Measurements from ENCODE around the gene RIPOR1.
"Not testable (repeated sequence)": the region's sequence is repeated elsewhere in the genome, so short reads cannot be mapped to it uniquely, and the experiment has no call there.

Gene RIPOR1, protein sequence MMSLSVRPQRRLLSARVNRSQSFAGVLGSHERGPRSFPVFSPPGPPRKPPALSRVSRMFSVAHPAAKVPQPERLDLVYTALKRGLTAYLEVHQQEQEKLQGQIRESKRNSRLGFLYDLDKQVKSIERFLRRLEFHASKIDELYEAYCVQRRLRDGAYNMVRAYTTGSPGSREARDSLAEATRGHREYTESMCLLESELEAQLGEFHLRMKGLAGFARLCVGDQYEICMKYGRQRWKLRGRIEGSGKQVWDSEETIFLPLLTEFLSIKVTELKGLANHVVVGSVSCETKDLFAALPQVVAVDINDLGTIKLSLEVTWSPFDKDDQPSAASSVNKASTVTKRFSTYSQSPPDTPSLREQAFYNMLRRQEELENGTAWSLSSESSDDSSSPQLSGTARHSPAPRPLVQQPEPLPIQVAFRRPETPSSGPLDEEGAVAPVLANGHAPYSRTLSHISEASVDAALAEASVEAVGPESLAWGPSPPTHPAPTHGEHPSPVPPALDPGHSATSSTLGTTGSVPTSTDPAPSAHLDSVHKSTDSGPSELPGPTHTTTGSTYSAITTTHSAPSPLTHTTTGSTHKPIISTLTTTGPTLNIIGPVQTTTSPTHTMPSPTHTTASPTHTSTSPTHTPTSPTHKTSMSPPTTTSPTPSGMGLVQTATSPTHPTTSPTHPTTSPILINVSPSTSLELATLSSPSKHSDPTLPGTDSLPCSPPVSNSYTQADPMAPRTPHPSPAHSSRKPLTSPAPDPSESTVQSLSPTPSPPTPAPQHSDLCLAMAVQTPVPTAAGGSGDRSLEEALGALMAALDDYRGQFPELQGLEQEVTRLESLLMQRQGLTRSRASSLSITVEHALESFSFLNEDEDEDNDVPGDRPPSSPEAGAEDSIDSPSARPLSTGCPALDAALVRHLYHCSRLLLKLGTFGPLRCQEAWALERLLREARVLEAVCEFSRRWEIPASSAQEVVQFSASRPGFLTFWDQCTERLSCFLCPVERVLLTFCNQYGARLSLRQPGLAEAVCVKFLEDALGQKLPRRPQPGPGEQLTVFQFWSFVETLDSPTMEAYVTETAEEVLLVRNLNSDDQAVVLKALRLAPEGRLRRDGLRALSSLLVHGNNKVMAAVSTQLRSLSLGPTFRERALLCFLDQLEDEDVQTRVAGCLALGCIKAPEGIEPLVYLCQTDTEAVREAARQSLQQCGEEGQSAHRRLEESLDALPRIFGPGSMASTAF

DNA sequence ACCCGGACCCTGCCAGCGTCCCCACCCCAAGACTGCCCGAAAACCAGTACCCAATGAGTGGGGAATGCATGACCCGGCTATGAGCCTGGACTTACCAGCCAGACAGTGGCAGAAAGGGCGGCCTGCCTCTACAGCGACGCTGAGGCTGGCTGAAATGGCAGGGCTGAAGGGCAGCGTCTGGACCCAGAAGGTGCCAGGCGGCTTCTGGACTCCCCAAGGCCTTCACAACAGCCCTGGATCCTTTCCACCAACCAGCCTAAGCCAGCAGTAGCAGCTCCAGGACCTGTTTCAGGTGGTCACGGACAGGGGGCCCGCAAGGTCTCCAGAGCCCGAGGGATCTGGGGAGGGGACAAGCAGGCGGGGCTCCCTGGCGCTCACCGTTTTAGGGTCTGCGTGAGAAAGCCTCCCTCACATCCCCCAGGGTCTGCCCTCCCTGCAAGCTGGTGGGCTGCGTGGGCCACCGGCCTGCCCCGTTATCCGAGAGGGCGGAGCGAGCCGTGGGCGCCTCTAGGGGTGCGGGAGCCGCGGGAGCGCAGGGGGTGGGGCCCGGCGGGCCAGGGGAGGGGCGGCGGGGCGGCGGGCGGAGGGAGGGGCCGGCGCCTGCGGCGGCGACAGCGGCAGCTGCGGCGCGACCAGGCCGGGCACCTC, at the start of gene RIPOR1:
Gene RIPOR1, plus strand, starts transcription at position 608 of the 648 bp plus-strand sequence. CDS start 9,618 bp downstream, outside the sequence.
- peak; percentile 36 for DNase-seq

DNA sequence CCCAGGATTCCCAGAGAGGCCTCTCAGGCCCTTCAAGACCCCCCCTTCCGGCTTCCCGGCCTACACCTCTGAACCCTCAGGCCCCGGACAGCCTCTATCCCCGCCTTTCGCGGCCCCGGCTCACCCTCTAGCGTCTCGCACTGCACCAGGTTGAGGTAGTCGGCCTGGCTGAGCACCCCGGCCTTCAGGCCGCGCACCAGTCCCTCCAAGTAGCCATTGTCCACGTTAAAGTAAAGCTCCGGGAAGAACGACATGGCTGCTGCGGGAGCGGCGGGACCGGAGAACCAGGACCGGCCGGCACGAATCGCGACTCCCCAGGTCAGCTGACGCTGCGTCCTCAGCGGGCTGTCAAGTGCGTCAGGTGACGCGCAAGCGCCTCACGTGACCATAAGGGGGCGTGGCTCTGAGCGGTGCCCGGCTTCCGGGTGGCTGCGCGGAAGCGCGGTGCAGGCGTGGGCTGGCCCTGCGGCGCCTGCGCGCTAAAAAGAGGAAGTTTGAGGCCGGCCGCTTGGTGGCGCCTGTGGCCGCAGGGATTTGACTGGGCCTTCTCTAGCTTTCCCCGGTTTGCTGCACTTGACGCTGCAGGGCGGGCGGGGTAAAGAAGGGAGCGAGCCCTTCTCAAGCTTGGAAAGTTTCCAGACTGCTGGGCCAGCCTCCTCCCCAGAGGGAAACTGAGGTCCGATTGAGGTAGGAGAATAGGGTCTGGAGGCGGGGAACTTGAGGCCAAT, 47.6 kb upstream of the RIPOR1 start, which contains the start of gene ATP6V0D1:
Gene ATP6V0D1, minus strand, starts transcription at position 325 of the 728 bp plus-strand sequence. Its CDS starts 71 bp downstream, at position 254.
- DNase-seq, result peak; percentile 98

DNA sequence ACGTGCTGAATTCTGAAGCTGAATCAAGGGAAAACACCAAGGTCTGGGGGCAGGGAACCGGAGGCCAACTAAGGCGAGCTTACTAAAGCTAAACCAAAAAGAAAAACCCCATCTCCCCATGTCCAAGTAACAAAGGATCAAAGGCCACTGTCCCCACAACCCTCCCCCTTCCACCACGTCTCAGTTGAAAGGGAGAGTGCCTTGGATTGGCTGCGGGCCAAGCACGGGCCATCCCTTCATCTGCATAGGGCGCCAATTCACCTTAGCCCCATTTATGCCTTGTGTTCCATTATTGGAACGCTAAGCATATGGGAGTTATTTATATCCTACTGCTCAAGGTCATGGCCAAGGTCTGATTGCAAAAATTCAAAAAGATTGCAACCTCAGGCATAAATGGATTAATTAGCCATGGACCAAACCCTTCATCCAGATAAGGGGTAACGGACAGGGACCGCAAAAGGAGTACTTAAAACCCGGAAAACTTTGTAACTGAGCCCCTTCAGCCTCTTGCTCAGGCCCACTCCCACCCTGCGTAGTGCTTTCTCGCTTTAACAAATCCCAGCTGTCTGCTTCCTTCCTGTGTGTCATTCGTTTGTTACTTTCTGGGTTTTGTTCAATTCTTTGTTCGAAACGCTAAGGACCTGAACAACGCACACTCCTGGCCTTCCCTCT, 46.9 kb upstream of the RIPOR1 start:
- DNase-seq, result no peak

DNA sequence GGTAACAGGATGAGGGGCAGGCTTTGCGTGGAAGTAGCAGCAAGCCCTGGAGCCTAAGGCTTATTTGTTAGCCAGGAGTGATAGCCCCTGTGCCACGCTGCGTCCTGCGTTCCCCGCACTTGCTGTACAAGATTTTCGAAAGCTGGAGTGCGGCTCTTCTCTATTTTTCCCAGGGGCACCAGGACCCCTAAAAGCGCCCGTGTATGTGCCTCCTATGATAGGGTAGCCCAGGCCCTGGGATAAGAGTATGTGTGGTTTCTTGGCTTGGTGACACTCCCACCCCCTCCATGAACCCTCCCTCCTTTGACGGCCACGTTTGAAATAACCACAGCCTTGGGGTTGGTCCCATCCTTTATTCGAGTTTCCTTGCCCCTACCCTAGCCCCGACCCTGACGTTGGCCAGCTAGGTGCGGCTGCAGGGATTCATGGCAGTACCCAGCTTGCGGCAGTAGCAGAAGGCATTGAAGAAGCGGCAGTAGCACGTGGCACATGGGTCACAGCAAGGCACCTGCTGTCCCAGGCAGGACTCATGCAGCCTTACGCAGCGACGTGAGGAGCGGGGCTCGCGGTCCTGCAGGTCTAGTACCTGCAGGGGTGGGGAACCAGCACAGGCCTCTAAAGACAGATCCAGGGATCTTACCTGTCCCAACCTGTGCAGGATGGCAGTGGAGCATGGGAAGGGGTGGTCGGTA, 46.2 kb upstream of the RIPOR1 start:
- no peak for DNase-seq

DNA sequence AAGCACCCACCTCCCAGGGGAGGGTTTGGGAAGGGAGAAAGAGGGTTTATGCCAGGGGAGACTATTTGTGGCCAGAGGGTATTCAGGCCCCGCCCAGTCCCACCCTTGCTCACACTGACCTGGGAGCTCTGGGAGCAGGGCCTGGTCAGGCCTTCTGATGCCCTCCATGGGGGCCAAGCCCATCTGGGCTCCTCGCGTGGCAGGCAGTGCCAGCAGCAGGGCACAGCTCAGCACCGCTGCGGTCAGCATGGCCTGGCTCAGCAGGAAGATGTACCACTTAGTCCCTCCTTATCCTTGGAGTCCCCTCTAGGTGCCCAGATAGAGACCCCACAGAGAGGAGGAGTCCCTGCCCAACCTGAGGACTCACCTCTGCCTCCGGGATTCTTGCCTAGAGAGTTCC, 45.5 kb upstream of the RIPOR1 start, which contains the start of gene AGRP:
Gene AGRP, minus strand, starts transcription at position 398 of the 400 bp plus-strand sequence. Its CDS starts 149 bp downstream, at position 249.
- no peak for DNase-seq

DNA sequence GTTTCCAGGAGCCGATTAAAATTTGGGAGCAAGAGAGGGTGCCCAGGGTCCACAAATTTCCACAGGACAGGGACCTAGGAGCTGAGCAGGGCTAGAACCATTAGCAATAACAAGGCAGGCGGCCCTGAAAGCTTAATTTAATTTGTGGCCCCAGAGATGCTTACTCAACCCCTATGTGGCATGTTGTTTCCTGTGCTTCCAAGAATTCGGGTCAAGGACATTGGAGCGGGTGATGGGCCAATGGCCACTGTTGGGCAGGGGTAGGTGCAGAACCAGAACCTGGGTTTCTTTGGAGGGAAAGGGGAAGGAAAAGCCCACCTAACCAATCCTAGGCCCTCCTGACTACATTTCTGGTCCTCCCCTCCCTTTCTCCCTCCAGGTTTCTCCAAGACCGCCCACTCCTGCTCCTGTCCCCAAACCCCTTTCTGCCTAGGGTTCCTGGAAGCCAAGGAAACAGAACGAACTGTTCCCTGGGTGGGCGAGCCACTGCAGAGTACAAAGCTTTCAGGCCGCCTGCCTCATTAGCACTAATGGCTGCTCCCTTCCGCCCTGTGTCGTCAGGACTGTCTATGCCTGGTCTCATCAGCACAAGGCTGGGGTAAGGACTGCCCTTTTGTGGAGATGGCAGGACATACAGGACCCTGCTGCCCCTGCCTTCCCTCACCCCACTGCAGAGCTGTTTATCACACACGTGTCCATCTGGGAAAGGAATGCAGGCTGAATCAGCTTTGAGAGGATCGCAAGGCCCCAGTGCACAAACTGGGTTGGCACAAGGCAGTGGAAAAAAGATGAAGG, 44.7 kb upstream of the RIPOR1 start:
- no peak for DNase-seq

DNA sequence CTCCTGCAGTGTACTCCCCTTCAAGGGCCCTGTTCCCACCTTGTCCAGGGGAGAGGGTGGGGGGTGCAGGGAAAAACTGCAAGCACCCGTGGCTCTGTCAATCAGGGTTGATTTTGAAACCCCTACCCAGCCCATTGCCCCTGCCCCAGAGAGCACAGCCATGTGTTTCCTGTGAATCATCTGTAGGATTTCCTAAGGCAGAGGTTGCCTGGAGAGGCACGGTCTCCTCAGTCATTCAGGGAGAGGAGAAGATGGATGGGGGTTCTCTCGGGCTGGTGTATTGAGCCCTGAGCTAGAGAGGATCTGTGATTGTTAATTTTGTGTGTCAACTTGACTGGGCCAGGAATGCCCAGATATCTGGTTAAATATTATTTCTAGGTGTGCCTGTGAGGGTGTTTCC, 41.8 kb upstream of the RIPOR1 start:
- no peak for DNase-seq

DNA sequence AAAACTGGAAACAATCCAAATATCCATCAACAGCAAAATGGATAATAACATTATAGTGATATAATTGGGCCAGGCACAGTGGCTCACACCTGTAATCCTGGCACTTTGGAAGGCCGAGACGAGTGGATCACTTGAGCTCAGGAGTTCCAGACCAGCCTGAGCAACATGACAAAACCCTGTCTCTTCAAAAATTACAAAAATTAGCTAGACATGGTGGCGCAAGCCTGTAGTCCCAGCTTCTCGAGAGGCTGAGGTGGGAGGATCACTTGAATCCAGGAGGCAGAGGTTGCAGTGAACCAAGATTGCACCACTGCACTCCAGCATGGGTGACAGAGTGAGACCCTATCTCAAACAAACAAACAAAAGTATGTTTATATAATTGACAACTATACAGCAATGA, 41.1 kb upstream of the RIPOR1 start:
- DNase-seq, result not testable (repeated sequence)

DNA sequence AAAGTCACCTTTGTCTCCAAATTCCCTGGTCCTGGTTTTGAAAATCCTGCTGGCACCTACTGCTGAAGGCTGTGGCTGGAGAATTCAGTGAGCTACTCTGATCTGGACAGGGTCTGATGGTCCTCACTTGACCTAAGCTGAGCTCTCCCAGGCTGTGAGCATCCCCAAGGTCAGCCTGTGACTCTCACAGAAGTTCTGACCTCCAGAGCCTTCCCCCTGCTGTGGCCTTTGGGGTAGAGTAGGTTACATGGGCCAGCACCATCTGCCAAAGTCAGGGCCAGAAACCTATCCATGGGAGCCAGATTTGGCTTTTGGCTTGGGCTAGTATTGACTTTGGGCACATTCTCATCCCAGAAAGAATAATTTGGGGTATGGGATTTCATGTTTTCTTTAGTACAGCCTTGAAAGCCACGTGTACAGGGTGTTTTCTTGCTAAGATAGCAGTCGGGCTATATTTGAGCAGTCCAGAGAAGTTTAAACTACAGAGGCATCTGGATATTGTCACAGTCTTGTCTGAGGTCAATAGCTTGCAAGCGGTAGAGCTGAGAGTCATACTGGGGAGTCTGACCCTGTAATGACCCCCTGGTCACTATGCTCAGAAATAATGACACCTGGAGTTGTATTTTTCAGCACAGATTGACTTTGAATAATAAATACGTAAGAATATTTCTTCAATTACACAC, 39.1 kb upstream of the RIPOR1 start:
- no peak for DNase-seq

DNA sequence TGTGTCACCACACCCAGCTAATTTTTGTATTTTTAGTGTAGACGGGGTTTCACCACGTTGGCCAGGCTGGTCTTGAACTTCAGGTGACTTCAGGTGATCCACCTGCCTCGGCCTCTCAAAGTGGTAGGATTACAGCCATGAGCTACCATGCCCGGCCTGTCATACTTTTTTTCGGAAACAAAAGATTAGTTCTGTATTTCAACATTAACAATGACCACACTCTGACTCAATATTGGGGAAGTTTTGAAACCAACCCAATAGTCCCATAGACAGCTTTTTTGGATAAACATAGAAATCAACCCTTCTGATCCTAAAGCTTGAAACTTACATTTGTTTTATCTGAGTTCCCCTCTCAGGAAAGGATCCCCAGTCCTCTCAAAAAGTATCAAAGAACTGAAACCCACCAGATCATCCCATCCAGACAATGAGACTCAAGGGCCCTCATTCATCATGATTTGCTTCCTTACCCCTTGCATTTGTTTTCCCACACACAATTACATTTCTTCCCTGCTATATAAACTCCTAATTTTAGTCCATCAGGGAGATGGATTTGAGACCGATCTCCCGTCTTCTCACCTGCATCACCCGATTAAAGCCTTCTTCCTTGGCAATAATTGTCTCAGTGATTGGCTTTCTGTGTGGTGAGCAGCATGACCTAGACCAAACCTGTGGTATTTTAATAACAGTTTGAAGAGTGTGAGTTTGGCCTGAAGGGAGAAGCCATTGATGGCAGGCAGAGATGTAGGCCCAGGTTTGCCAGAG, 38.1 kb upstream of the RIPOR1 start:
- DNase-seq, result no peak

DNA sequence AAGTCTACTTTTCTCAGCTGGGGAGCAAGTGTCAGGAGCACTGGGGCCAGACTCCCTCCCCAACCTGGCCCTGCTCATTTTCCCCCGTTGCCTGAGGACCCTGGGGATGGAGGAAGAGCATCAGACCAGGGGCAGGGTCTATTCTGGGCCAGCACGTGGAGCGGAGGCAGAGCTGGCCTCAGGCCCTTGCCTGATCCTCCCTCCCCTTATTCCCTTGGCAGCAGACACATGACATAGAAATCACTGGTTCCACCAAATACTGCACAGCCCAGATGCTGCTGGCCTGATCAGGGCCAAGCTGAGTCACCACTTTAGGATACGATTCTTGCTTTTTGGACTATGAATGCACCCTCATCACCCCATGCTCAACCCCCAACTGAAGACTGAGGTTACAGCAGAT, 29.5 kb upstream of the RIPOR1 start:
- DNase-seq, result no peak

DNA sequence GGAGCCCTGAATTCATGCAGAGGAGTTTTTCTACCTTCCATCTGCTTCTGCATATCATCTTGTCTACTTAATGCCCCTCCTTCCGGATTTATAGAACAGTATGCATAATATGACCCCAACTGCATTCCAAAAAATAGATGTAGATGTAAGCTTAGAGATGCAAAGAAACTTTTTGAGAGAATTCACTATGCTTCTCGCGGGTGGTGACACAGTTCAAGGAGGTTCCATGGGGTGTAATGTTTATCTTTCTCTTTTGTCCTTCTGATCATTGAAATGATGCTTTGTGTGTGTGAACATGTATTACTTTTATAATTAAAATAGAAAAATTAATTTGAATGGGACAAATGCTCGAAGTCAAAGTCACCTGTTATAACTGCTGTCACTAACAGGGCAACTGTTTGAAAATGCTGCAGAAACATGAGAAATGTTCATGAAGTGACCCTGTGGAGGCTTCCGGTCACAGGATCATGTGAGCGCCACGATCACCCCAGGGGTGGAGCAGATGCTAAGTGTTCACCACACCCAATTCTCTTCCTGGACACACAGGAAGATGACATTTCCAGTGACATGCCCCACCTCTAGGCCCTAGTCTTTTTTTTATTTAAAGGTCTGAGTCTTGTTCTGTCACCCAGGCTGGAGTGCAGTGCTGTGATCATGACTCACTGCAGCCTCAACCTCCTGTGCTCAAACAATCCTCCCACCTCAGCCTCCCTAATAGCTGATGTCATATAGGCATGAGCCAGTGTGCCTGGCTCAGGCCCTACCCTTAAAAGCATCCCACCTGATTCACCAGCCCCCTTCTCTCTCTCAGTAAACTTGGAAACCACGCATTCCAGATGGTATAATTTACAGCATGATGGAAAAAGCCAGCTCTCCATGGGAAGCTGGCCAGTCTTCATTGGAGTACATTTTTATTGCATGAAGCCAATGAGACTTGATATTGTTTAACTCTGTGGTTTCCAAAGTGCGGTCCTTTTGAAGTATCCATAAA, 24.3 kb upstream of the RIPOR1 start:
- DNase-seq, result no peak

DNA sequence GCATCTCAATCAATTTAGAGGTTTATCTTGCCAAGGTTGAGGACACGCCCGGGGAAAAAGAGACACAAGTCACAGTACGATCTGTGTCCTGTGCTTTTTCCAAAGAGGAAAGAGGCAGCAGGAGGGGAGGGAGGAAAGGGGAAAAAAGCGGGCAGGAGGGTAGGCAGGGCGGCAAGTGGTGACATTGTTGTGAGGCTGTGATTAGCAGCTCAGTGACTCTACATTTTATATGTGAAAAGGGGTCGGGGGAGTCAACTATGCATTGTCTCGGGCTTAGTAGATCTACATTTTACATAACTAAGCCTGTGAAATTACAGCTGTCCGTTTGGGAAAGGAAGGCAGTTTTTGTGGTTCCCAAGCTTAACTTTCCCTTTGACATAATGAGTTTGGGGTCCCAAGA, 22.2 kb upstream of the RIPOR1 start:
- DNase-seq, result no peak

DNA sequence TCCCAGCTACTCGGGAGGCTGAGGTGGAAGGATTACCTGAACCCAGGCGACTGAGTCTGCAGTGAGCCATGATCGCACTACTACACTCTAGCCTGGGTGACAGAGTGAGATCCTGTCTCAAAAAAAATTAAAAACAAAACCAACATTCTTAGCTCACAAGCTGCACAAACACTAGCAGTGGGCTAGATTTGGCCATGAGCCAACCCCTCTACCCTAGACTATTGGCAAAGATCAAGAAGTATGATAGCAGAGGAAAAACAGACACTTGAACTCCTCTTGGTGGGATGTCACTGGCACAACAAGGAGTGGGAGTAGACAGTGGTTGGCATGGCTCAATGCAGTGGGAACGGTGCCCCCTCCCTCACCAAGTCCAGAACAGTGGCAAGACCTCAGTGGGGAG, 19.6 kb upstream of the RIPOR1 start:
- DNase-seq, result no peak

DNA sequence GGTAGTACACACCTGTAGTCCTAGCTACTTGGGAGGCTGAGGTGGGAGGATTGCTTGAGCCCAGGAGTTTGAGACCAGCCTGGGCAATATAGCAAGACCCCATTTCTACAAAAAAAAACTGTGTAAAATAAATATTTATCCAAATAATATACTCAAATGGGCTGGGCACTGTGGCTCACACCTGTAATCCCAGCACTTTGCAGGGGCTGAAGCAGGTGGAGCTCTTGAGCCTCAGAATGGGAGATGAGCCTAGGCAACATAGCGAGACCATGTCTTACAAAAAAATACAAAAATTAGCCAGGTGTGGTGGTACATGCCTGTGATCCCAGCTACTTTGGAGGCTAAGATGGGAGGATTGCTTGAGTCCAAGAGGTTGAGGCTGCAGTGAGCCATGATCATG, 14.7 kb upstream of the RIPOR1 start:
- not testable (repeated sequence) for DNase-seq

DNA sequence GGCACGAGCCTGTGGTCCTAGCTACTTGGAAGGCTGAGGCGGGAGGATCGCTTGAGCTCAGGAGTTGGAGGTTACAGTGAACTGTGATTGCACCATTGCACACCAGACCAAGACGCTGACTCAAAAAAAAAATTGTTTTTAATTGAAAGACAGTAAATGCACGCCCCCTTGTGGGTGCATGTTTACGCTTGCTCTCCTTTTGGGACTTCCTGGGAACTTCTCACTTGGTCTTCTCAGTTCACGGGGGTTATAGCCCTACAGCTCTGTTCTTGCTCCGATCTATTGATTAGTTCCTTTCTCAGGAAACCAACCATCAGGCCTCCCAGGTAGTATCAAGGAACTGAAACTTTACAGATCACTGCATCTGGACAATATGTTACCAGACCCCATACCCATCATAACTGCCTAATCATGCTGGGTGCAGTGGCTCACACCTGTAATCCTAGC, 14.2 kb upstream of the RIPOR1 start:
- DNase-seq, result peak; percentile 60
